ENCODE data around the gene GOT2. TPM values are rescaled to one million over a fixed set of nuclear protein-coding genes. Genes with fewer than 3 reads are reported as not detected.
A peak's percentile ranks its signal among the peaks of the same experiment; 100 is the strongest.
"Not testable (repeated sequence)": the region's sequence is repeated elsewhere in the genome, so short reads cannot be mapped to it uniquely, and the experiment has no call there.

GOT2 gene
- total RNA-seq, 1 experiment from 2014 or later = 63.1 TPM

- no peak for DNase-seq (ENCODE audit: low read depth)
- in situ Hi-C loops (cut with HindIII; ENCODE audit: low pct_unique_long_range_greater_than_20kb, low sequenced_read_pairs) = no loop called here
These were observed 6.1 kb downstream of the GOT2 start for GRCh38 chr16:58727796-58728568.

GRCh38 chr16:58727028-58727781 is 6.9 kb downstream of the GOT2 start:
- in situ Hi-C loops (cut with HindIII; ENCODE audit: low pct_unique_long_range_greater_than_20kb, low sequenced_read_pairs) = no loop called here
- no peak for DNase-seq (ENCODE audit: low read depth)

GRCh38 chr16:58723109-58723508 is 11.0 kb downstream of the GOT2 start:
- DNase-seq (ENCODE audit: low read depth) = no peak
- in situ Hi-C loops (cut with HindIII; ENCODE audit: low pct_unique_long_range_greater_than_20kb, low sequenced_read_pairs) = no loop called here

- in situ Hi-C loops (cut with HindIII; ENCODE audit: low pct_unique_long_range_greater_than_20kb, low sequenced_read_pairs) = no loop called here
- DNase-seq (ENCODE audit: low read depth) = no peak
These were observed 16.1 kb downstream of the GOT2 start for GRCh38 chr16:58717994-58718393.

- no peak for DNase-seq (ENCODE audit: low read depth)
- in situ Hi-C loops (cut with HindIII; ENCODE audit: low pct_unique_long_range_greater_than_20kb, low sequenced_read_pairs) = no loop called here
These were observed 17.6 kb downstream of the GOT2 start for GRCh38 chr16:58716468-58716867.

GRCh38 chr16:58713742-58714141 is 20.4 kb downstream of the GOT2 start:
- in situ Hi-C loops (cut with HindIII; ENCODE audit: low pct_unique_long_range_greater_than_20kb, low sequenced_read_pairs) = no loop called here
- DNase-seq (ENCODE audit: low read depth) = no peak

- DNase-seq (ENCODE audit: low read depth) = peak; percentile 86
- in situ Hi-C loops (cut with HindIII; ENCODE audit: low pct_unique_long_range_greater_than_20kb, low sequenced_read_pairs) = no loop called here
These were observed 24.8 kb downstream of the GOT2 start for GRCh38 chr16:58709333-58709732.

- DNase-seq (ENCODE audit: low read depth) = no peak
- in situ Hi-C loops (cut with HindIII; ENCODE audit: low pct_unique_long_range_greater_than_20kb, low sequenced_read_pairs) = no loop called here
These were observed 35.0 kb downstream of the GOT2 start for GRCh38 chr16:58699151-58699550.

- in situ Hi-C loops (cut with HindIII; ENCODE audit: low pct_unique_long_range_greater_than_20kb, low sequenced_read_pairs) = no loop called here
- no peak for DNase-seq (ENCODE audit: low read depth)
These were observed 38.7 kb downstream of the GOT2 start for GRCh38 chr16:58695368-58695767.

- in situ Hi-C loops (cut with HindIII; ENCODE audit: low pct_unique_long_range_greater_than_20kb, low sequenced_read_pairs) = no loop called here
- DNase-seq (ENCODE audit: low read depth) = no peak
These were observed 41.7 kb downstream of the GOT2 start for GRCh38 chr16:58692450-58692849.

GRCh38 chr16:58686985-58687706 is 47.0 kb downstream of the GOT2 start:
- in situ Hi-C loops (cut with HindIII; ENCODE audit: low pct_unique_long_range_greater_than_20kb, low sequenced_read_pairs); DNase-seq (ENCODE audit: low read depth): not testable (repeated sequence)

GRCh38 chr16:58685084-58685449 is 49.0 kb downstream of the GOT2 start:
- no peak for DNase-seq (ENCODE audit: low read depth)
- in situ Hi-C loops (cut with HindIII; ENCODE audit: low pct_unique_long_range_greater_than_20kb, low sequenced_read_pairs) = no loop called here

- in situ Hi-C loops (cut with HindIII; ENCODE audit: low pct_unique_long_range_greater_than_20kb, low sequenced_read_pairs) = no loop called here
- peak; percentile 57 for DNase-seq (ENCODE audit: low read depth)
These were observed 49.6 kb downstream of the GOT2 start, which contains the start of gene SLC38A7 for GRCh38 chr16:58684354-58685083. Gene SLC38A7, minus strand, starts transcription at chr16:58684770. Its CDS starts 4,644 bp downstream, at chr16:58680126.

- DNase-seq (ENCODE audit: low read depth) = peak; percentile 14
- in situ Hi-C loops (cut with HindIII; ENCODE audit: low pct_unique_long_range_greater_than_20kb, low sequenced_read_pairs) = no loop called here
These were observed 50.1 kb downstream of the GOT2 start for GRCh38 chr16:58684001-58684353.

GRCh38 chr16:58679763-58680162 is 54.4 kb downstream of the GOT2 start:
- no peak for DNase-seq (ENCODE audit: low read depth)
- in situ Hi-C loops (cut with HindIII; ENCODE audit: low pct_unique_long_range_greater_than_20kb, low sequenced_read_pairs) = no loop called here

- in situ Hi-C loops (cut with HindIII; ENCODE audit: low pct_unique_long_range_greater_than_20kb, low sequenced_read_pairs) = no loop called here
- peak; percentile 28 for DNase-seq (ENCODE audit: low read depth)
These were observed 55.4 kb downstream of the GOT2 start for GRCh38 chr16:58678716-58679115.

GRCh38 chr16:58678269-58678668 is 55.8 kb downstream of the GOT2 start:
- in situ Hi-C loops (cut with HindIII; ENCODE audit: low pct_unique_long_range_greater_than_20kb, low sequenced_read_pairs) = no loop called here
- DNase-seq (ENCODE audit: low read depth) = no peak

- in situ Hi-C loops (cut with HindIII; ENCODE audit: low pct_unique_long_range_greater_than_20kb, low sequenced_read_pairs) = no loop called here
- DNase-seq (ENCODE audit: low read depth) = no peak
These were observed 63.1 kb downstream of the GOT2 start for GRCh38 chr16:58670946-58671583.

Data from Caki2 (cell line).